ENCODE data around the gene ADGRG6. TPM values are rescaled to one million over a fixed set of nuclear protein-coding genes. Genes with fewer than 3 reads are reported as not detected.

The ADGRG6 gene
- total and polyA plus RNA-seq, 2 of the 8 experiments (the other 6 are each of a cell fraction or from before 2014, with no cell fraction given) = 1.1 to 6.2 TPM

DNA sequence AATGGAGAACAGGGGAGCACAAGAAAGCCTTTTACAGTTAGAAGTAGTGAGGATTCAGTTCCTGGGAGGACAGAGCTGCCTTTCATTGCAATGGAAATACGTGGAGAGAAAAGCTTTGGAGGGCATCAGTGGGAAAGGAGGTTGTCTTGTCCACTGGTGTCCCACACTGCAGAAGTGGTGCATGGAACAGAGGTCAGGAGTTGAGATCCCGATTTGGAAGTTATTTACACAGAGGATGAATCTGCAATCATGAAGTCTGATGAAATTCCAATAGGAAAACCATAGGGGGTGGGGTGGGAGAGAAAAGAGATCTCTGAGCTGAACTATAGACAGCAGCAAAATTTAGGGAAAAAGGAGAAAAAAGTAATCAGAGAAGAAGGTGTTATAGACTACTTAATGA, 33.6 kb downstream of the ADGRG6 start (continued):
- TF ChIP-seq, protein P1, sequence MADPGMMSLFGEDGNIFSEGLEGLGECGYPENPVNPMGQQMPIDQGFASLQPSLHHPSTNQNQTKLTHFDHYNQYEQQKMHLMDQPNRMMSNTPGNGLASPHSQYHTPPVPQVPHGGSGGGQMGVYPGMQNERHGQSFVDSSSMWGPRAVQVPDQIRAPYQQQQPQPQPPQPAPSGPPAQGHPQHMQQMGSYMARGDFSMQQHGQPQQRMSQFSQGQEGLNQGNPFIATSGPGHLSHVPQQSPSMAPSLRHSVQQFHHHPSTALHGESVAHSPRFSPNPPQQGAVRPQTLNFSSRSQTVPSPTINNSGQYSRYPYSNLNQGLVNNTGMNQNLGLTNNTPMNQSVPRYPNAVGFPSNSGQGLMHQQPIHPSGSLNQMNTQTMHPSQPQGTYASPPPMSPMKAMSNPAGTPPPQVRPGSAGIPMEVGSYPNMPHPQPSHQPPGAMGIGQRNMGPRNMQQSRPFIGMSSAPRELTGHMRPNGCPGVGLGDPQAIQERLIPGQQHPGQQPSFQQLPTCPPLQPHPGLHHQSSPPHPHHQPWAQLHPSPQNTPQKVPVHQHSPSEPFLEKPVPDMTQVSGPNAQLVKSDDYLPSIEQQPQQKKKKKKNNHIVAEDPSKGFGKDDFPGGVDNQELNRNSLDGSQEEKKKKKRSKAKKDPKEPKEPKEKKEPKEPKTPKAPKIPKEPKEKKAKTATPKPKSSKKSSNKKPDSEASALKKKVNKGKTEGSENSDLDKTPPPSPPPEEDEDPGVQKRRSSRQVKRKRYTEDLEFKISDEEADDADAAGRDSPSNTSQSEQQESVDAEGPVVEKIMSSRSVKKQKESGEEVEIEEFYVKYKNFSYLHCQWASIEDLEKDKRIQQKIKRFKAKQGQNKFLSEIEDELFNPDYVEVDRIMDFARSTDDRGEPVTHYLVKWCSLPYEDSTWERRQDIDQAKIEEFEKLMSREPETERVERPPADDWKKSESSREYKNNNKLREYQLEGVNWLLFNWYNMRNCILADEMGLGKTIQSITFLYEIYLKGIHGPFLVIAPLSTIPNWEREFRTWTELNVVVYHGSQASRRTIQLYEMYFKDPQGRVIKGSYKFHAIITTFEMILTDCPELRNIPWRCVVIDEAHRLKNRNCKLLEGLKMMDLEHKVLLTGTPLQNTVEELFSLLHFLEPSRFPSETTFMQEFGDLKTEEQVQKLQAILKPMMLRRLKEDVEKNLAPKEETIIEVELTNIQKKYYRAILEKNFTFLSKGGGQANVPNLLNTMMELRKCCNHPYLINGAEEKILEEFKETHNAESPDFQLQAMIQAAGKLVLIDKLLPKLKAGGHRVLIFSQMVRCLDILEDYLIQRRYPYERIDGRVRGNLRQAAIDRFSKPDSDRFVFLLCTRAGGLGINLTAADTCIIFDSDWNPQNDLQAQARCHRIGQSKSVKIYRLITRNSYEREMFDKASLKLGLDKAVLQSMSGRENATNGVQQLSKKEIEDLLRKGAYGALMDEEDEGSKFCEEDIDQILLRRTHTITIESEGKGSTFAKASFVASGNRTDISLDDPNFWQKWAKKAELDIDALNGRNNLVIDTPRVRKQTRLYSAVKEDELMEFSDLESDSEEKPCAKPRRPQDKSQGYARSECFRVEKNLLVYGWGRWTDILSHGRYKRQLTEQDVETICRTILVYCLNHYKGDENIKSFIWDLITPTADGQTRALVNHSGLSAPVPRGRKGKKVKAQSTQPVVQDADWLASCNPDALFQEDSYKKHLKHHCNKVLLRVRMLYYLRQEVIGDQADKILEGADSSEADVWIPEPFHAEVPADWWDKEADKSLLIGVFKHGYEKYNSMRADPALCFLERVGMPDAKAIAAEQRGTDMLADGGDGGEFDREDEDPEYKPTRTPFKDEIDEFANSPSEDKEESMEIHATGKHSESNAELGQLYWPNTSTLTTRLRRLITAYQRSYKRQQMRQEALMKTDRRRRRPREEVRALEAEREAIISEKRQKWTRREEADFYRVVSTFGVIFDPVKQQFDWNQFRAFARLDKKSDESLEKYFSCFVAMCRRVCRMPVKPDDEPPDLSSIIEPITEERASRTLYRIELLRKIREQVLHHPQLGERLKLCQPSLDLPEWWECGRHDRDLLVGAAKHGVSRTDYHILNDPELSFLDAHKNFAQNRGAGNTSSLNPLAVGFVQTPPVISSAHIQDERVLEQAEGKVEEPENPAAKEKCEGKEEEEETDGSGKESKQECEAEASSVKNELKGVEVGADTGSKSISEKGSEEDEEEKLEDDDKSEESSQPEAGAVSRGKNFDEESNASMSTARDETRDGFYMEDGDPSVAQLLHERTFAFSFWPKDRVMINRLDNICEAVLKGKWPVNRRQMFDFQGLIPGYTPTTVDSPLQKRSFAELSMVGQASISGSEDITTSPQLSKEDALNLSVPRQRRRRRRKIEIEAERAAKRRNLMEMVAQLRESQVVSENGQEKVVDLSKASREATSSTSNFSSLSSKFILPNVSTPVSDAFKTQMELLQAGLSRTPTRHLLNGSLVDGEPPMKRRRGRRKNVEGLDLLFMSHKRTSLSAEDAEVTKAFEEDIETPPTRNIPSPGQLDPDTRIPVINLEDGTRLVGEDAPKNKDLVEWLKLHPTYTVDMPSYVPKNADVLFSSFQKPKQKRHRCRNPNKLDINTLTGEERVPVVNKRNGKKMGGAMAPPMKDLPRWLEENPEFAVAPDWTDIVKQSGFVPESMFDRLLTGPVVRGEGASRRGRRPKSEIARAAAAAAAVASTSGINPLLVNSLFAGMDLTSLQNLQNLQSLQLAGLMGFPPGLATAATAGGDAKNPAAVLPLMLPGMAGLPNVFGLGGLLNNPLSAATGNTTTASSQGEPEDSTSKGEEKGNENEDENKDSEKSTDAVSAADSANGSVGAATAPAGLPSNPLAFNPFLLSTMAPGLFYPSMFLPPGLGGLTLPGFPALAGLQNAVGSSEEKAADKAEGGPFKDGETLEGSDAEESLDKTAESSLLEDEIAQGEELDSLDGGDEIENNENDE (IDR thresholded peaks at IDR 0.05; ENCODE audit: insufficient replicate concordance, low read length) = no peak
- TF ChIP-seq EGR1 (IDR thresholded peaks at IDR 0.05; ENCODE audit: borderline replicate concordance, low read depth, low read length) (no peak), SIX5 (IDR thresholded peaks at IDR 0.05; ENCODE audit: low read depth, low read length) (no peak), POLR2A (IDR thresholded peaks at IDR 0.05; ENCODE audit: control extremely low read depth in 1 of 2, low read depth in 2 of 2, low read length in 2 of 2) (no peak), HDAC2 (IDR thresholded peaks at IDR 0.05; ENCODE audit: borderline replicate concordance in 1 of 2, low read depth in 2 of 2, low read length in 2 of 2) (no peak), GABPA (IDR thresholded peaks at IDR 0.05; ENCODE audit: borderline replicate concordance, insufficient read depth, low read length) (no peak), KDM1A (IDR thresholded peaks at IDR 0.05; ENCODE audit: borderline replicate concordance, low read length) (no peak), RAD21 (IDR thresholded peaks at IDR 0.05 in 1 of 2, conservative IDR thresholded peaks at IDR 0.05 in 1 of 2; ENCODE audit: low read depth in 2 of 2, low read length in 2 of 2) (no peak), TBP (IDR thresholded peaks at IDR 0.05; ENCODE audit: low read depth, low read length) (no peak), RBBP5 (IDR thresholded peaks at IDR 0.05; ENCODE audit: borderline replicate concordance, low read depth, low read length) (no peak)
- TF ChIP-seq, protein P2, sequence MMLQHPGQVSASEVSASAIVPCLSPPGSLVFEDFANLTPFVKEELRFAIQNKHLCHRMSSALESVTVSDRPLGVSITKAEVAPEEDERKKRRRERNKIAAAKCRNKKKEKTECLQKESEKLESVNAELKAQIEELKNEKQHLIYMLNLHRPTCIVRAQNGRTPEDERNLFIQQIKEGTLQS (IDR thresholded peaks at IDR 0.05; ENCODE audit: insufficient read depth, low read depth, low read length) = no peak

Measured in H1 (cell line).